HG03460 (cell line): ENCODE measurements around the gene HIPK1.
A peak's percentile ranks its signal among the peaks of the same experiment; 100 is the strongest.

ENCODE experiments used
- ATAC-seq: cut with Tn5 transposase; IDR thresholded peaks from one replicate; pipeline ENCODE4 v1.9.1; 2021; ENCODE audit not compliant: unreplicated experiment

The HIPK1 gene

GRCh38 chr1:113913312-113913668, 15.8 kb upstream of the HIPK1 start:
- ATAC-seq: no peak

- ATAC-seq: no peak
Observed at GRCh38 chr1:113913887-113914664, 15.0 kb upstream of the HIPK1 start.

GRCh38 chr1:113916974-113917373, 12.2 kb upstream of the HIPK1 start:
- ATAC-seq: no peak

- ATAC-seq: no peak
Observed at GRCh38 chr1:113917400-113918082, 11.6 kb upstream of the HIPK1 start.

- ATAC-seq: no peak
Observed at GRCh38 chr1:113918243-113918642, 10.9 kb upstream of the HIPK1 start.

- ATAC-seq: no peak
Observed at GRCh38 chr1:113922957-113923356, 6.2 kb upstream of the HIPK1 start.

GRCh38 chr1:113924473-113924872, 4.7 kb upstream of the HIPK1 start:
- no peak for ATAC-seq

- ATAC-seq: peak; percentile 25
Observed at GRCh38 chr1:113928187-113928930, 765 bp upstream of the HIPK1 start.

GRCh38 chr1:113929750-113930498, 800 bp downstream of the HIPK1 start:
- peak; percentile 28 for ATAC-seq

GRCh38 chr1:113930499-113931161, 1.5 kb downstream of the HIPK1 start:
- ATAC-seq: peak; percentile 34

GRCh38 chr1:113931451-113931851, 2.3 kb downstream of the HIPK1 start:
- no peak for ATAC-seq

- ATAC-seq: no peak
Observed at GRCh38 chr1:113934006-113934405, 4.9 kb downstream of the HIPK1 start.

- no peak for ATAC-seq
Observed at GRCh38 chr1:113934511-113935055, 5.5 kb downstream of the HIPK1 start.

GRCh38 chr1:113935176-113935575, 6.1 kb downstream of the HIPK1 start:
- ATAC-seq: no peak

- no peak for ATAC-seq
Observed at GRCh38 chr1:113935970-113936369, 6.8 kb downstream of the HIPK1 start.

- ATAC-seq: no peak
Observed at GRCh38 chr1:113937146-113937545, 8.0 kb downstream of the HIPK1 start.

- ATAC-seq: no peak
Observed at GRCh38 chr1:113938192-113938591, 9.1 kb downstream of the HIPK1 start.

GRCh38 chr1:113940365-113941244, 11.5 kb downstream of the HIPK1 start:
- ATAC-seq: peak; percentile 65

GRCh38 chr1:113941245-113941559, 12.1 kb downstream of the HIPK1 start:
- no peak for ATAC-seq

- no peak for ATAC-seq
Observed at GRCh38 chr1:113942527-113942926, 13.4 kb downstream of the HIPK1 start.
